D721Med (cell line): ENCODE measurements around the gene EPHA8.

Source experiments
- DNase-seq: peaks from one replicate; pipeline ENCODE4 v3.0.0; 2011; ENCODE audit warnings: low spot score; ENCODE audit not compliant: insufficient read length
- FAIRE-seq: peaks from 2 replicates; lab custom pipeline; 2011; peaks lifted over from hg19 to GRCh38; lab: Jason Lieb, UNC
- CTCF ChIP-seq: IDR thresholded peaks from 2 replicates; pipeline ENCODE4 v1.5.1; 2012; ENCODE audit warnings: mild to moderate bottlenecking, control low read depth; ENCODE audit not compliant: insufficient read depth; ENCODE audit errors: missing control alignments

EPHA8 gene

GRCh38 chr1:22636353-22636752 is 73.1 kb downstream of the EPHA8 start, which contains the start of gene C1QA:
Gene C1QA (plus strand): TSS chr1:22636628. CDS start chr1:22637617, 989 bp downstream.
- FAIRE-seq = no peak
- DNase-seq = no peak
- no peak for TF ChIP-seq CTCF

- FAIRE-seq (no peak), DNase-seq (no peak)
- TF ChIP-seq CTCF = peak; percentile 52
Measured at GRCh38 chr1:22636927-22637326, 73.6 kb downstream of the EPHA8 start.

- FAIRE-seq (no peak), DNase-seq (no peak)
- TF ChIP-seq CTCF = no peak
Measured at GRCh38 chr1:22637907-22638445, 74.7 kb downstream of the EPHA8 start.

- no peak for FAIRE-seq
- no peak for DNase-seq
- no peak for TF ChIP-seq CTCF
Measured at GRCh38 chr1:22638476-22639234, 75.4 kb downstream of the EPHA8 start.

- TF ChIP-seq CTCF = peak; percentile 33
- FAIRE-seq (no peak), DNase-seq (no peak)
Measured at GRCh38 chr1:22639286-22639685, 76.0 kb downstream of the EPHA8 start.

- DNase-seq (no peak), FAIRE-seq (no peak)
- TF ChIP-seq CTCF = no peak
Measured at GRCh38 chr1:22641247-22641646, 78.0 kb downstream of the EPHA8 start.
